ENCODE results near the gene SMOC2.

- TF ChIP-seq POLR2A (IDR thresholded peaks at IDR 0.05) (no peak), CTCF (IDR thresholded peaks at IDR 0.05) (no peak)
Observed at GRCh38 chr6:168536665-168537539, 95.9 kb downstream of the SMOC2 start.
